ENCODE data around the gene FARP1. TPM values are rescaled to one million over a fixed set of nuclear protein-coding genes. Genes with fewer than 3 reads are reported as not detected.

Gene FARP1
- polyA plus RNA-seq, 1 of the 3 experiments (the other 2 are of a cell fraction), result 12.0 TPM

GRCh38 chr13:98490866-98491265, 348.0 kb downstream of the FARP1 start:
- Histone ChIP-seq H3K27ac (ENCODE audit: low read depth in 2 of 2, low read length in 1 of 2) (peak overlapping the region in 1 of 2 experiments; percentile 79; a peak in 2 of 4 replicates), H2AFZ (ENCODE audit: low read depth) (no peak overlapping the region), H3K9me3 (no peaks in the 10 kb centered on the region), H3K4me1 (ENCODE audit: control insufficient read depth in 1 of 2, insufficient read depth in 2 of 2, low read depth in 1 of 2, low read length in 1 of 2) (peaks cover 6 to 43% of the 10 kb centered on the region in 2 experiments; a peak in 3 of 4 replicates), H3K27me3 (ENCODE audit: insufficient read depth) (no peaks in the 10 kb centered on the region), H3K79me2 (ENCODE audit: insufficient read depth) (peaks cover 98% of the 10 kb centered on the region), H3F3A (replicated peaks; ENCODE audit: insufficient read depth) (peaks cover under 1% of the 10 kb centered on the region), H3K4me3 (ENCODE audit: low read depth in 2 of 2, low read length in 1 of 2) (no peak overlapping the region), H3K36me3 (replicated peaks in 1 of 2; ENCODE audit: control insufficient read depth in 1 of 2, insufficient read depth in 2 of 2, low read length in 1 of 2) (no peaks in the 10 kb centered on the region), H4K20me1 (ENCODE audit: insufficient read depth) (peaks cover 30% of the 10 kb centered on the region), H3K9me2 (no peaks in the 10 kb centered on the region), H3K4me2 (no peak overlapping the region), H3K9ac (no peak overlapping the region)
- POLR2A ChIA-PET, result no interaction called here
- 97% methylated on average over 8 of the region's 8 CpGs for WGBS (ENCODE audit: low lambda C conversion rate)
- DNase-seq, result no peak
- CTCF ChIA-PET, result interaction anchor here (0.8 to 3.5 kb wide), 3 partner anchors 9 to 162 kb away, joined by 3 to 15 read pairs (median 4); no protein-coding TSS in a partner anchor
- TF ChIP-seq POLR2AphosphoS5 (IDR thresholded peaks at IDR 0.05; ENCODE audit: low read depth, low read length) (no peak), NRF1 (IDR thresholded peaks at IDR 0.05; ENCODE audit: low read depth, low read length) (no peak), TAF1 (IDR thresholded peaks at IDR 0.05; ENCODE audit: borderline replicate concordance, low read depth, low read length) (no peak)

DNA sequence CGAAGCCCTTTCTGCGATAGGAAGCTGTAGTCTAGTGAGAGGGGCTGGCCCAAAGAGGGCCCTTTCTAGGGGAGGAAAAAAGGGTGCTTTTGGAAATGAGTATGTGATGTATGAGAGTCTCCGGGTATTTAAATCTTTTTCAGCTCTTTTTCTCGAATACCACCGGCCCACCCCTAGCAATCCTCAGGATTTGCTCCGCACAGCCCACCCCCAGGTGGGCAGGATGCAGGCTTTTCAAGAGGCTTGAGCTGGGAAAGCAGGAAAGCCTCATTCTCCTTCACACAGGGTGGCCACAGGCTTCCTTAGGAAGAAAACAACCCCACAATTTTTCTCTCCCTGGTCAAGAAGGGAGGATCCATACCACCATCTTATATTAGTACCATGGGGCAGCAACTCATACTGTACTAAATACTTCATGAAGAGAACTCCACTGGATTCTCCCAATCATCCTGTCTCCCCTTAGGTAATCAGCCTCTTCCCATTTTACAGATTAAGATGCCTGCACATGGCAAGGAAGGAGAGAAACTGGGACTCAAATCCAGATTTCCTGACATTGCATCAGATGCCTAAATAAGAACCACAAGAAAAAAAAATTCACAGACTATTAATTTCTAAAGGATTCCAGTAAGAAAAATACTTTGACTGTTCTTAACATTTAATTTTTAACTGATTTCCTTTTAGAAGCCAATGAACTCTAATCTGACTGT, 349.6 kb downstream of the FARP1 start:
- Histone ChIP-seq H3K79me2 (ENCODE audit: insufficient read depth) (peaks cover 92% of the 10 kb centered on the region), H4K20me1 (ENCODE audit: insufficient read depth) (peaks cover 30% of the 10 kb centered on the region), H3K36me3 (replicated peaks in 1 of 2; ENCODE audit: control insufficient read depth in 1 of 2, insufficient read depth in 2 of 2, low read length in 1 of 2) (no peaks in the 10 kb centered on the region), H3K9me3 (no peaks in the 10 kb centered on the region), H3K27me3 (ENCODE audit: insufficient read depth) (no peaks in the 10 kb centered on the region), H3K9ac (no peak overlapping the region), H3K4me3 (ENCODE audit: low read depth in 2 of 2, low read length in 1 of 2) (no peak overlapping the region), H3K9me2 (no peaks in the 10 kb centered on the region), H3K4me1 (ENCODE audit: control insufficient read depth in 1 of 2, insufficient read depth in 2 of 2, low read depth in 1 of 2, low read length in 1 of 2) (peaks cover 6 to 49% of the 10 kb centered on the region in 2 experiments; a peak in 3 of 4 replicates), H3F3A (replicated peaks; ENCODE audit: insufficient read depth) (no peaks in the 10 kb centered on the region), H3K4me2 (no peak overlapping the region), H3K27ac (ENCODE audit: low read depth in 2 of 2, low read length in 1 of 2) (no peak overlapping the region), H2AFZ (ENCODE audit: low read depth) (no peak overlapping the region)
- no peak for TF ChIP-seq MEF2A (IDR thresholded peaks at IDR 0.05; ENCODE audit: borderline replicate concordance, low read depth)
- no peak for TF ChIP-seq JUND (IDR thresholded peaks at IDR 0.05)
- TF ChIP-seq TEAD4 (IDR thresholded peaks at IDR 0.05; ENCODE audit: borderline replicate concordance, insufficient read depth), result no peak
- TF ChIP-seq RFX5 (IDR thresholded peaks at IDR 0.05; ENCODE audit: low read length), result no peak
- TF ChIP-seq ELF1 (IDR thresholded peaks at IDR 0.05), result no peak
- TF ChIP-seq, protein P1, sequence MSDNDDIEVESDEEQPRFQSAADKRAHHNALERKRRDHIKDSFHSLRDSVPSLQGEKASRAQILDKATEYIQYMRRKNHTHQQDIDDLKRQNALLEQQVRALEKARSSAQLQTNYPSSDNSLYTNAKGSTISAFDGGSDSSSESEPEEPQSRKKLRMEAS (IDR thresholded peaks at IDR 0.05; ENCODE audit: low read depth), result no peak
- TF ChIP-seq USF1 (IDR thresholded peaks at IDR 0.05; ENCODE audit: borderline replicate concordance, low read depth), result no peak
- no peak for TF ChIP-seq TAF1 (IDR thresholded peaks at IDR 0.05; ENCODE audit: borderline replicate concordance, low read depth, low read length)
- TF ChIP-seq SIN3A (IDR thresholded peaks at IDR 0.05; ENCODE audit: borderline replicate concordance, low read depth, low read length), result no peak
- TF ChIP-seq FOSL2 (IDR thresholded peaks at IDR 0.05; ENCODE audit: borderline replicate concordance, low read depth), result no peak
- TF ChIP-seq EP300 (IDR thresholded peaks at IDR 0.05; ENCODE audit: borderline replicate concordance in 1 of 2, low read depth in 1 of 2, low read length in 1 of 2), result no peak
- TF ChIP-seq MXI1 (IDR thresholded peaks at IDR 0.05; ENCODE audit: low read depth, low read length), result no peak
- TF ChIP-seq RCOR1 (IDR thresholded peaks at IDR 0.05; ENCODE audit: low read length), result no peak
- ChIA-PET POLR2A (no interaction called here), CTCF (interaction anchor here (0.7 to 3.5 kb wide), 2 partner anchors 47 to 161 kb away, joined by 3 to 15 read pairs; no protein-coding TSS in a partner anchor)
- no peak for DNase-seq
- WGBS (ENCODE audit: low lambda C conversion rate), result 94% methylated on average over 6 of the region's 6 CpGs
